IPS-15b (cell line): ENCODE measurements around the gene KIF3B.

Source experiments
- H3K27me3 ChIP-seq: one replicate; pipeline ENCODE4 v1.6.1; 2013; ENCODE audit warnings: low read length; ENCODE audit not compliant: control insufficient read depth, insufficient read depth
- H3K36me3 ChIP-seq: one replicate; pipeline ENCODE4 v1.6.1; 2013; ENCODE audit warnings: low read length; ENCODE audit not compliant: control insufficient read depth, insufficient read depth
- H3K4me1 ChIP-seq: one replicate; pipeline ENCODE4 v1.6.1; 2013; ENCODE audit warnings: mild to moderate bottlenecking, low read length; ENCODE audit not compliant: control insufficient read depth, insufficient read depth
- H3K4me3 ChIP-seq: one replicate; pipeline ENCODE4 v1.5.1; 2013; ENCODE audit warnings: low read depth, low read length
- H3K9ac ChIP-seq: one replicate; pipeline ENCODE4 v1.6.1; 2013; ENCODE audit warnings: low read depth, mild to moderate bottlenecking, low read length
- H3K9me3 ChIP-seq: one replicate; pipeline ENCODE4 v1.6.1; 2013; ENCODE audit warnings: mild to moderate bottlenecking, low read length; ENCODE audit not compliant: control insufficient read depth, insufficient read depth

KIF3B gene

DNA sequence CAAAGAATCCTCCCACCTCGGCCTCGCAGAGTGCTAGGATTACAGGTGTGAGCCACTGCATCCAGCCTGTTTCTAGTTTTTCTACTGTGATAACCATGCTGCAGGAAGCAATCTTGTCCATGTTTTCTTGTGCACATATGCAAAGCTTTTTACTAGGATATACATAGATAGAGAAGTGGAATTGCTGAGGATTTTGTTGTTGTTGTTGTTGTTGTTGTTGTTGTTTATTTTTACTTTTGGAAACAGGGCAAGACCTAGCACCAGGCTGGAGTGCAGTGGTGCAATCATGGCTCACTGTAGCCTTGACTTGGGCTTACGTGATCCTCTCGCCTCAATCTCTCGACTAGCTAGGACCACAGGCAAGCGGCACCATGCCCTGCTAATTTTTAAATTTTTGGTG, 23.2 kb downstream of the KIF3B start:
- Histone ChIP-seq H3K27me3 (no peaks in the 10 kb centered on the region), H3K9me3 (no peaks in the 10 kb centered on the region), H3K9ac (no peak overlapping the region), H3K4me1 (no peaks in the 10 kb centered on the region), H3K4me3 (no peak overlapping the region), H3K36me3 (no peaks in the 10 kb centered on the region)

DNA sequence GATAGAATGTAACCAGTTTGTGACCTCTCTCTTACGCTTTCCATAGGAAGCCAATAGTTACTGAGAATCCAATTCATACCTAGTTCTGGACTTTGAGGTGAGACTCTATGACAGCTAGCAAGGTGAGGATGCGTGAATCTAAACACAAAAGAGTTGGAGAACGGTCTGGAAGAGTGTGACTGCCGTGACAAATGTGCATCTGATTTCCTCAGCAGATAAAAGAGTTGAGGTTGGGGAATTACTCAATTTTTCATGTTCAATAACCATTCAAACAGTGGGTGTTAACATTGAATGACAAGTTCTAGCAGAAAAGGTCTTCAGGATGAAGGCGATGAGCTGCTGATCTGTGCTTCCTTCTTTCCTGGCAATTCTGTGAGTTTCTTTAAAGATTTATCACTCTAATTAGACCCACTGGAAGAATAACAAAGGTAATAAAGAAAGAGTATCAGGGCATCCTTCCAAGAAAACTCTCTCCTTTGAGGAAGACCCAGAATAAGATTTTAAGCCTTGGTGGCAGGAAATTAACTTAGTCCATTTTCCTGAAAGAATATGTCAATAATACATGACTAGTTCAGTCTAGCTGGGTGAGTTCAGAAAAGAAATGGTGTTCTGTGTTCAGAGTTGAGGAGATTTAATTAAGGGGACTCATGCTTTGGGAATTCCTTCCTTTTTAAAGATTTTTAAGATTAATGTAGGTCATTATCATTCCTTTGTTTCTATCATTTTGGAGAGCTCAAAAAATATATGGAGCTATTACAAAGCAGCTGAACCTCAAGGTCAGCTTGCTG, 24.5 kb downstream of the KIF3B start:
- Histone ChIP-seq H3K4me3 (no peak overlapping the region), H3K36me3 (no peaks in the 10 kb centered on the region), H3K27me3 (no peaks in the 10 kb centered on the region), H3K4me1 (no peaks in the 10 kb centered on the region), H3K9me3 (no peaks in the 10 kb centered on the region), H3K9ac (no peak overlapping the region)

DNA sequence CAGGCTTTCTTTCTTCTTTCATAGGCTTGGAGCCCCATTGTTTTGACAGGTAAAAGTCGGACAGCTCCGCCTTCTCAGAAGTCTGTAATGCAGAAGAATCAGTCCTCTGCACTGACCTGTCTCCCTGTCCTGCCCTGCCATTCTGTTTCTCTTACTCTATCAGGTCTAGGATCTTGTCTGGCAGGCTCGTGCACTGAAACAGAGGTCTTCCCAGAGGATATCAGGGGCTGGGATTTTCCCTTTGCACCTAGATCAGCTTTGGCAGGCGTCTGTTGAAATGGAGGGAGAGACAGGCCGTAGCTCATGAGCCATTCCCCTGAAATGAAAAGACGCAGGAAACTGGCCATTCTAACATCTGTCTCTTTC, 25.0 kb downstream of the KIF3B start:
- H3K36me3 ChIP-seq = no peaks in the 10 kb centered on the region
- no peak overlapping the region for H3K4me3 ChIP-seq
- no peak overlapping the region for H3K9ac ChIP-seq
- H3K4me1 ChIP-seq = no peaks in the 10 kb centered on the region
- no peaks in the 10 kb centered on the region for H3K9me3 ChIP-seq
- no peaks in the 10 kb centered on the region for H3K27me3 ChIP-seq

DNA sequence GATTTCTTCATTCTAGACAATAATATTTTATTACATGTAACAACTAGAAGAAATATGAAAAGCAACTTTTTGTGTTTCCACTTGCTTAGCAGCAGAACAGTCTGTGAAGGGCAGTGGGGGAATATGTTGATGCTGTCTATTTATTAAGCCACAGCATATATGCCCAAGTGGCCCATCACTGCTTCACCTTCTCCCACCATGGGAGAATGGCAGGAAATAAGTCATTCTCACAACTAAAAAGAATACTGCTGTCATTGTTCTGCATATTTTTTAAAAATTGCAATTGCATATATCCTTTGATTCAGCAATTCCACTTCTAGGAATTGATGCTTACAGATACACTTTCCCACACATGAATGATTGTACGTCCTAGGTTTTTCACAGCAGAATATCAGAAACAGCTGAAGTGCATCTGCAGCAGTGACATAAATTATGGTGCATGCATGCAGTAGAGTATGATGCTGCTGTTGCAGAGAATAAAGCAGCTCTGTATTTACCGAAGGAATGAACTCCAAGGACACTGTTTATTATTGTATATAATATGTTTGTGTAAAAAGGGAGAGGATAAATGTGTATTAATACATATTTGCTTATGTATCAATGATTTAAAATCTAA, 26.8 kb downstream of the KIF3B start:
- Histone ChIP-seq H3K9me3 (no peaks in the 10 kb centered on the region), H3K9ac (no peak overlapping the region), H3K36me3 (no peaks in the 10 kb centered on the region), H3K4me1 (no peaks in the 10 kb centered on the region), H3K4me3 (no peak overlapping the region), H3K27me3 (no peaks in the 10 kb centered on the region)

DNA sequence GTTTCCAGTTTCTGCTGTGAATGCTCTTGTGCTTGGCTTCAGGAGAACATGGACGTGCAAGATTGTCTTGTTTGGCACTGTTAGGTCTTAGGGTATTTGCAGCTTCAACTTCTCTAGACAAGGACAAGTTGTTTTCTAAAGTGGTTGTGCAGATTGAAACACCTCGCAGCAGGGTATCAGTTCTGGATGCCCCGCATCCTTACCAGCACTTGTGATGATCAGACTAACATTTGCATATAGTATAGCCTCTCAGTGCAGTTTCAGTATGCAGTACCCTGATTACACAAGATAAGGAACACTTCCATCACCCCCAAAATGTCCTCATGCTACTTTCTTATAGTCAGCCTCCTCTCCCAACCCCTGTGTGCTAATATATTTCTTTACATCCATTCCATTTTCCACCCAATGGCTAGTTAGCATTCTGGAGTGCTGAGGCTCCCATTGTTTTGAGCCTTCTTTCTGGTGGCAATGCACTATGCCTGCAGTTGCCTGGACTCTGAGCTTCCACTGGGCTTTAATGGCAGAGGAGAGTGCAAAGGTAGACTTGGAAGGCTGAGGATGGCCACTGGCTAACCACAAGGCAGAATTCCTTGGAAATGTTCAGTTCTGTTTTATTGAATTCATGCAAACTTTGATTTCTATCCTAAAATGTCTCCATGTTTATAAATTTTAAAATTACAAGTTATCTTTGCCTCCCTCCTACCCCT, 35.4 kb downstream of the KIF3B start:
- no peaks in the 10 kb centered on the region for H3K9me3 ChIP-seq
- H3K9ac ChIP-seq = no peak overlapping the region
- H3K4me3 ChIP-seq = no peak overlapping the region
- no peaks in the 10 kb centered on the region for H3K27me3 ChIP-seq
- H3K4me1 ChIP-seq = no peaks in the 10 kb centered on the region
- peaks cover 11% of the 10 kb centered on the region for H3K36me3 ChIP-seq

DNA sequence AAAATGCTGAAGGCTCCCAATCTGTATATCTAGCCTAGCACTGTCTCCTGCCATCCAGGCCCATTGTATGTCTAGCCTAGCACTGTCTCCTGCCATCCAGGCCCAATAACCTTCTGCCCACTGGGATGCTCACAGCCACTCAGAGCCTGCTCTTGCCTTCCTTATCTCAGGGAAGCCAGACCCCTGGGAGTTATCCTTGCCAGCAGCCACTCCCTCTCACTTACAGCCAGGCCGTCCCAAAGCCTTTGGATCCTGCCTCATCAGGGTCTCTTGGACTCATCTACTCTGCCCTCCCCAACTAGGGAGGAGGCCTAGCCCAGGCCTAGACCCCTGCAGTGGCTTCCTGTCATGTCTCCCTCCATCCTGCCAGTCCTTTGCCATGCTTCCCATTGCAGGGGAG, 37.3 kb downstream of the KIF3B start:
- Histone ChIP-seq H3K9ac (no peak overlapping the region), H3K4me1 (no peaks in the 10 kb centered on the region), H3K9me3 (no peaks in the 10 kb centered on the region), H3K27me3 (no peaks in the 10 kb centered on the region), H3K36me3 (peaks cover 11% of the 10 kb centered on the region), H3K4me3 (no peak overlapping the region)

DNA sequence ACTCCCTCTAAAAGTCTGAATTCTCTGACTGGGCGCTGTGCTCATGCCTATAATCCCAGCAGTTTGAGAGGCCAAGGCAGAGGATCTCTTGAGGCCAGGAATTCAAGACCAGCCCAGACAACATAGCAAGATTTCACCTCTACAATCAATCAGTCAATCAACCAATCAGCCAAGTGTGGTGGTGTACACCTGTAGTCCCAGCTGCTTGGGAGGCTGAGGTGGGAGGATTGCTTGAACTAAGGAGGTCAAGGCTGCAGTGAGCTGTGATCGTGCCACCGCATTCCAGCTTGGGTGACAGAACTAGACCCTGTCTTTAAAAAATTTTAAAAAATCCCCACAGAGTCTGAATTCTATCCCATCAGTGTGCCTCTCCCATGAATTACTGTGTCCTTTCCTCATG, 37.9 kb downstream of the KIF3B start:
- H3K4me3 ChIP-seq = no peak overlapping the region
- H3K36me3 ChIP-seq = peaks cover 5% of the 10 kb centered on the region
- no peaks in the 10 kb centered on the region for H3K4me1 ChIP-seq
- no peak overlapping the region for H3K9ac ChIP-seq
- H3K27me3 ChIP-seq = no peaks in the 10 kb centered on the region
- H3K9me3 ChIP-seq = no peaks in the 10 kb centered on the region

DNA sequence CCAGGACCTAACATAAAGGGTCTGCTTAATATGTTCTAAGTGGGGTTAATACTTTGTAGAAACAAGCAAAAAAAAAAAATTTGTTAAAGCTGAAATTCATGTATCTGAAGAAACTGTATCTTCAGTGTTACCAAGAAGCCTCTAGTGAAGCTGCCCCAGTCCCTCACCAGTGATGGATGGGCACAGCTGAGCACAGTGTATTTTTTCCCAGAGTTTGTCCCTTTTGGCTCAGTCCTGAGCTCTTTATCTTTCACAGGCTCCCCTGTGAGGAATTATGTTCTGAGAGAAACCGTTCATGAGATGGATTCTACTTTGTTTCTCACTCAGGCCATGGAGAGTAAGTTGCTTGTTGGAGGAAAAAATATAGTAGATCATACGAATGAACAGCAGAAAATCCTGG, 38.4 kb downstream of the KIF3B start:
- peaks cover under 1% of the 10 kb centered on the region for H3K36me3 ChIP-seq
- H3K4me1 ChIP-seq = no peaks in the 10 kb centered on the region
- no peak overlapping the region for H3K4me3 ChIP-seq
- no peaks in the 10 kb centered on the region for H3K27me3 ChIP-seq
- H3K9me3 ChIP-seq = no peaks in the 10 kb centered on the region
- H3K9ac ChIP-seq = no peak overlapping the region

DNA sequence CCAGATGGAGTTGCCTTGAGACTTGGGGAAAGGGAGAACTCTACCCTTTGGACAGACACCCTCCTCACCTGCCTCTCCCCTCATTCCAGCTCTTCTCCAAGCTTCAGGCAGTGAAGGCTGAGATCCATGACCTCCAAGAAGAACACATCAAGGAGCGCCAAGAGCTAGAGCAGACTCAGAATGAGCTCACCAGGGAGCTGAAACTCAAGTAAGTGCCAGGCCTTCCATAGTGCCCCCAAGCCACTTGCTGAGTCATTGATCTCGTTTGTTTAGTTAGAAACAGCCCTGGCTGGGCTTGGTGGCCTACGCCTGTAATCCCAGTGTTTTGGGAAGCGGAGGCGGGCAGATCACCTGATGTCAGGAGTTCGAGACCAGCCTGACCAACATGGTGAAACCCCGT, 39.2 kb downstream of the KIF3B start:
- Histone ChIP-seq H3K27me3 (no peaks in the 10 kb centered on the region), H3K9me3 (no peaks in the 10 kb centered on the region), H3K4me1 (no peaks in the 10 kb centered on the region), H3K9ac (no peak overlapping the region), H3K36me3 (no peaks in the 10 kb centered on the region), H3K4me3 (no peak overlapping the region)

DNA sequence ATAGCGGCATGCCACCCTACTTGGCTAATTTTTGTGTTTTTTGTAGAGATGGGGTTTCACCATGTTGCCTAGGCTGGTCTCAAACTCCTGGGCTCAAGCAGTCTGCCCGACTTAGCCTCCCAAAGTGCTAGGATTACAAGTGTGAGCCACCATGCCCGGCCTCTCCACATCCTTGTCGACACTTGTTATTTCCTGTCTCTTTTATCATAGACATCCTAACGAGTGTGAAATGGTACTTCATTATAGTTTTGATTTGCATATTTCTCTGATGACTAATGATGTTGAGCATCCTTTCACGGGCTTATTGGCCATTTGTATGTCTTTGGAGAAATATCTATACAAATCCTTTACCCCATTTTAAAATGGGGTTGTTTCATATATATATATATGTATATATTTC, 41.6 kb downstream of the KIF3B start:
- Histone ChIP-seq H3K9ac (no peak overlapping the region), H3K4me3 (no peak overlapping the region), H3K9me3 (no peaks in the 10 kb centered on the region), H3K27me3 (no peaks in the 10 kb centered on the region), H3K36me3 (no peaks in the 10 kb centered on the region), H3K4me1 (no peaks in the 10 kb centered on the region)

DNA sequence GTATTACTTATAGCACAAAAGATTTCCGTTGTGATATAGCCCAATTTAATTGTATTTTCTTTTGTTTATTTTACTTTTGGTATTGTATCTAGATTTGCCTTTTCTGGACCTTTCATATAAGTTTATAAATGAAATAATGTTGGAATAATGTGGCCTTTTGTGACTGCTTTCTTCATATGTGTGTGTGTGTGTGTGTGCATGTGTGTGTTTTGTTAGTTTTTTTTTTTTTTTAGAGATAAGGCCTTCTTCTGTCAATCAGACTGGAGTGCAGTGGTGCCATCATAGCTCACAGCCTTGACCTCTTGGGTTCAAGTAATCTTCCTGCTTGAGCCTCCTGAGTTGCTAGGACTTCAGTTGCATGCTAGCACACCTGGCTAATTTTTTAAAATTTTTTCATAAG, 42.9 kb downstream of the KIF3B start:
- Histone ChIP-seq H3K9me3 (no peaks in the 10 kb centered on the region), H3K36me3 (no peaks in the 10 kb centered on the region), H3K4me3 (no peak overlapping the region), H3K4me1 (no peaks in the 10 kb centered on the region), H3K9ac (no peak overlapping the region), H3K27me3 (no peaks in the 10 kb centered on the region)

DNA sequence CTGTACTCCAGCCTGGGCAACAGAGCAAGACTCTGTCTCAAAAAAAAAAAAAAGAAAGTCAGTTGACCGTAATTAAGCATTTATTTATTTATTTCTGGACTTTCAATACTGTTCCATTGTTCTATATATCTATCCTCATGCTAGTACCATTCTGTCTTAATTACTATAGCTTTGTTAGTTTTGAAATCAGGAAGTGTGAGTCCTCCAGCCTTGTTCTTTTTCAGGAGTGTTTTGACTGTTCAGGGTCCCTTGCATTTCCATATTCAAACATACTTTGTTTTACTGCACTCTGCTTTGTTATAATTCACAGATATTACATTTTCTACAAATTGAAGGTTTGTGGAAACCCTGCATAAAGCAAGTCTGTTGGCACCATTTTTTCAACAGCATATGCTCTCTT, 43.9 kb downstream of the KIF3B start:
- H3K36me3 ChIP-seq = no peaks in the 10 kb centered on the region
- H3K4me3 ChIP-seq = no peak overlapping the region
- no peaks in the 10 kb centered on the region for H3K27me3 ChIP-seq
- H3K4me1 ChIP-seq = no peaks in the 10 kb centered on the region
- no peaks in the 10 kb centered on the region for H3K9me3 ChIP-seq
- H3K9ac ChIP-seq = no peak overlapping the region
